ENCODE results near the gene IGFBPL1. TPM values are rescaled to one million over a fixed set of nuclear protein-coding genes. Genes with fewer than 3 reads are reported as not detected.

IGFBPL1 gene
- total RNA-seq, 1 experiment from 2014 or later = 1.6 TPM

- ChIA-PET CTCF (no interaction called here), POLR2A (no interaction called here)
- Mint-ChIP-seq H3K4me3 (ENCODE audit: unreplicated experiment) (no peak overlapping the region), H3K27ac (ENCODE audit: unreplicated experiment) (no peak overlapping the region), H3K4me1 (ENCODE audit: low read depth, unreplicated experiment) (no peaks in the 10 kb centered on the region), H3K9me3 (ENCODE audit: unreplicated experiment) (no peaks in the 10 kb centered on the region), H3K27me3 (ENCODE audit: insufficient read depth, unreplicated experiment) (peaks cover 6% of the 10 kb centered on the region), H3K36me3 (ENCODE audit: insufficient read depth, unreplicated experiment) (no peaks in the 10 kb centered on the region)
- no TSS peak for BruUV-seq (replicated peaks)
- Histone ChIP-seq H3K9me3 (no peaks in the 10 kb centered on the region), H3K4me1 (no peaks in the 10 kb centered on the region), H3K36me3 (ENCODE audit: control insufficient read depth, insufficient read depth, low read length) (no peaks in the 10 kb centered on the region), H3K4me3 (ENCODE audit: low read depth, low read length) (no peak overlapping the region), H3K27me3 (replicated peaks; ENCODE audit: control insufficient read depth, insufficient read depth, low read length) (no peaks in the 10 kb centered on the region)
- no peak for DNase-seq
- TF ChIP-seq, protein P1, sequence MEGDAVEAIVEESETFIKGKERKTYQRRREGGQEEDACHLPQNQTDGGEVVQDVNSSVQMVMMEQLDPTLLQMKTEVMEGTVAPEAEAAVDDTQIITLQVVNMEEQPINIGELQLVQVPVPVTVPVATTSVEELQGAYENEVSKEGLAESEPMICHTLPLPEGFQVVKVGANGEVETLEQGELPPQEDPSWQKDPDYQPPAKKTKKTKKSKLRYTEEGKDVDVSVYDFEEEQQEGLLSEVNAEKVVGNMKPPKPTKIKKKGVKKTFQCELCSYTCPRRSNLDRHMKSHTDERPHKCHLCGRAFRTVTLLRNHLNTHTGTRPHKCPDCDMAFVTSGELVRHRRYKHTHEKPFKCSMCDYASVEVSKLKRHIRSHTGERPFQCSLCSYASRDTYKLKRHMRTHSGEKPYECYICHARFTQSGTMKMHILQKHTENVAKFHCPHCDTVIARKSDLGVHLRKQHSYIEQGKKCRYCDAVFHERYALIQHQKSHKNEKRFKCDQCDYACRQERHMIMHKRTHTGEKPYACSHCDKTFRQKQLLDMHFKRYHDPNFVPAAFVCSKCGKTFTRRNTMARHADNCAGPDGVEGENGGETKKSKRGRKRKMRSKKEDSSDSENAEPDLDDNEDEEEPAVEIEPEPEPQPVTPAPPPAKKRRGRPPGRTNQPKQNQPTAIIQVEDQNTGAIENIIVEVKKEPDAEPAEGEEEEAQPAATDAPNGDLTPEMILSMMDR (IDR thresholded peaks at IDR 0.05; ENCODE audit: insufficient read depth in 1 of 2, low read depth in 1 of 2, low read length in 1 of 2, severe bottlenecking in 1 of 2, unreplicated experiment in 1 of 2) = no peak
- intact Hi-C loops (cut with micrococcal nuclease; ENCODE audit: unreplicated experiment) = no loop called here
Measured at GRCh38 chr9:38422555-38423260, 1.5 kb downstream of the IGFBPL1 start.

DNA sequence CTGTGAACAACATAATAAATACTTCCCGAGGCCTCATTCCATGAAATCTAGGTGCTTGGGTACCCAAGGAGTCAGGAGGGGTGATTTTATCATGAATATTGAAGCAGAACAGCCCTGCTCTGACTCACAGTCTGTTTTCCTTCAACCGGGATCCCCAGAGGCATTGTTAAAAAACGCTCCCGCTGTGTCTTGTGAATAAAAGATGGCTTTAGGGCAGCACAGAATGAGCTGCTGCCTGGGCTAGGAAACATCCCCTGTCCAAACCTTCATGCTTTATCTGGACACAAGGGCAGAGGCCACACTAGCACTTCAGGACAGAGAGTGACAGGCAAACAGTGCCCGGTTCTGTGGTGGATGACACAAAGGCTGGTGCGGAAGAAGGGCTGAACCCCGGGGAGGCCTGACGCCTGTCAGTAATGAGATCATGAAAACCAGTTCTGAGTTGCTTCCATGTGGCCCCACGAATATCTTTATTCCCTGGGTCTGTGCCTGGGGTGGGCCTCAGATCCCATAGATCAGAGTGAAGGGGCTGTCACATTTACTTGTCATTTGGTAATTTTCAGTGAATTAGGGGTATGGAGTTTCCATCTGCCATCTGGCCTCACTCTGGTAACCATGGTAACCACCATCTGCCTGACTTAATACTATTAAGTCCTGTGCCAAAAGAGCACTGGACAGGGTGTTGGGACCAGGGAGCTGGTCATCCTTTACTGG lies 2.6 kb downstream of the IGFBPL1 start:
- Mint-ChIP-seq H3K27me3 (ENCODE audit: insufficient read depth, unreplicated experiment) (peaks cover 4% of the 10 kb centered on the region), H3K36me3 (ENCODE audit: insufficient read depth, unreplicated experiment) (no peaks in the 10 kb centered on the region), H3K9me3 (ENCODE audit: unreplicated experiment) (no peaks in the 10 kb centered on the region), H3K4me3 (ENCODE audit: unreplicated experiment) (no peak overlapping the region), H3K4me1 (ENCODE audit: low read depth, unreplicated experiment) (no peaks in the 10 kb centered on the region), H3K27ac (ENCODE audit: unreplicated experiment) (no peak overlapping the region)
- Histone ChIP-seq H3K4me1 (no peaks in the 10 kb centered on the region), H3K36me3 (ENCODE audit: control insufficient read depth, insufficient read depth, low read length) (no peaks in the 10 kb centered on the region), H3K27me3 (replicated peaks; ENCODE audit: control insufficient read depth, insufficient read depth, low read length) (no peaks in the 10 kb centered on the region), H3K9me3 (no peaks in the 10 kb centered on the region), H3K4me3 (ENCODE audit: low read depth, low read length) (no peak overlapping the region)
- ChIA-PET CTCF (no interaction called here), POLR2A (no interaction called here)
- BruUV-seq (replicated peaks) = no TSS peak
- intact Hi-C loops (cut with micrococcal nuclease; ENCODE audit: unreplicated experiment) = no loop called here
- TF ChIP-seq, protein P1 (IDR thresholded peaks at IDR 0.05; ENCODE audit: insufficient read depth in 1 of 2, low read depth in 1 of 2, low read length in 1 of 2, severe bottlenecking in 1 of 2, unreplicated experiment in 1 of 2) = no peak
- no peak for DNase-seq

GRCh38 chr9:38419181-38419580 lies 5.1 kb downstream of the IGFBPL1 start:
- ChIA-PET CTCF (no interaction called here), POLR2A (no interaction called here)
- no peaks in the 10 kb centered on the region for H3K36me3 Mint-ChIP-seq (ENCODE audit: insufficient read depth, unreplicated experiment)
- no TSS peak for BruUV-seq (replicated peaks)
- no peaks in the 10 kb centered on the region for H3K36me3 ChIP-seq (ENCODE audit: control insufficient read depth, insufficient read depth, low read length)
- no peak overlapping the region for H3K27ac Mint-ChIP-seq (ENCODE audit: unreplicated experiment)
- intact Hi-C loops (cut with micrococcal nuclease; ENCODE audit: unreplicated experiment) = no loop called here
- no peaks in the 10 kb centered on the region for H3K27me3 Mint-ChIP-seq (ENCODE audit: insufficient read depth, unreplicated experiment)
- no peaks in the 10 kb centered on the region for H3K9me3 ChIP-seq
- TF ChIP-seq, protein P1 (IDR thresholded peaks at IDR 0.05; ENCODE audit: insufficient read depth in 1 of 2, low read depth in 1 of 2, low read length in 1 of 2, severe bottlenecking in 1 of 2, unreplicated experiment in 1 of 2) = no peak
- no peak overlapping the region for H3K4me3 Mint-ChIP-seq (ENCODE audit: unreplicated experiment)
- H3K9me3 Mint-ChIP-seq (ENCODE audit: unreplicated experiment) = no peaks in the 10 kb centered on the region
- no peaks in the 10 kb centered on the region for H3K4me1 Mint-ChIP-seq (ENCODE audit: low read depth, unreplicated experiment)
- no peak overlapping the region for H3K4me3 ChIP-seq (ENCODE audit: low read depth, low read length)
- no peaks in the 10 kb centered on the region for H3K4me1 ChIP-seq
- no peak for DNase-seq
- no peaks in the 10 kb centered on the region for H3K27me3 ChIP-seq (replicated peaks; ENCODE audit: control insufficient read depth, insufficient read depth, low read length)
